Right lobe of liver (tissue), 6 donors: Measurements from ENCODE around the gene NRL. TPM values are rescaled to one million over a fixed set of nuclear protein-coding genes. Genes with fewer than 3 reads are reported as not detected.

Experiments used
- ATAC-seq, 4 donors: fragments of 200-7000 bp; cut with Tn5 transposase; one replicate each; pipeline ENCODE4 v1.9.1; 2020; ENCODE audit warnings: mild to moderate bottlenecking in 4 of 4, moderate library complexity in 4 of 4
- DNase-seq, 3 donors: peaks; one replicate each; pipeline ENCODE4 v3.0.0-alpha.2; 2020
- H3K27ac ChIP-seq, 3 donors: fragments of 200-600 bp; one replicate each; pipeline ENCODE4 v1.8.0; 2022
- H3K27me3 ChIP-seq, 2 donors: fragments of 200-600 bp; one replicate each; pipeline ENCODE4 v1.8.0; 2022
- H3K36me3 ChIP-seq, 4 donors: fragments of 200-600 bp; sonication (generic) in 1 of 4; one replicate each; pipeline versions ENCODE4 v1.5.1 to v1.8.0; 2017 to 2022; ENCODE audit warnings: control low read depth in 1 of 4
- H3K4me1 ChIP-seq, 4 donors: fragments of 200-600 bp; sonication (generic) in 1 of 4; one replicate each; pipeline versions ENCODE4 v1.5.1 to v1.8.0; 2017 to 2022; ENCODE audit warnings: control low read depth in 1 of 4
- H3K4me3 ChIP-seq, 3 donors: fragments of 200-600 bp; one replicate each; pipeline ENCODE4 v1.8.0; 2022
- H3K9me3 ChIP-seq, 4 donors: fragments of 200-600 bp; sonication (generic) in 1 of 4; one replicate each; pipeline versions ENCODE4 v1.5.1 to v1.8.0; 2017 to 2022; ENCODE audit warnings: control low read depth in 1 of 4
- POLR2A ChIP-seq: fragments of 450-650 bp; IDR thresholded peaks from one replicate; pipeline ENCODE4 v1.6.1; 2017; ENCODE audit warnings: antibody characterized with exemption, mild to moderate bottlenecking
- WGBS: methylation state at CpG from one replicate; pipeline ENCODE4 v1.1.6; 2018; ENCODE audit warnings: low coverage, low lambda C conversion rate; ENCODE audit not compliant: insufficient coverage; ENCODE audit errors: missing lambda C conversion rate; 5-methylcytosine and 5-hydroxymethylcytosine counted together
- intact Hi-C, 2 donors: fragments of 100-400 bp; cut with DNase I; formaldehyde crosslinking; loops; one replicate each; pipeline versions ENCODE4 v1.11.2 to v1.14.1; 2022
- total RNA-seq, 6 experiments: library from RNA; depleted of rRNA in 2 of 6; stranded (reverse); fragments of >200 nt in 2 of 6; fragmentation: NEBNext Ultra II Directional in 3 of 6; extraction: Animal tissue kit (Norgen Biotek cat#: 25700) in 3 of 6; gene quantifications; one replicate each; pipeline versions ENCODE4 v1.1.0 to v1.2.4, GENCODE V29; 2016 to 2023
- TF ChIP-seq, protein P1 (sequence below), 4 donors: fragments of 200-600 bp in 3 of 4; fragments of 450-650 bp in 1 of 4; IDR thresholded peaks; one replicate each; pipeline versions ENCODE4 v1.5.1 to v1.8.0; 2016 to 2022; ENCODE audit warnings: antibody characterized with exemption in 4 of 4, mild to moderate bottlenecking in 2 of 4
- donor health status: DM: no; HTN: yes; CAD: no.
- donor health status: DM: no; HTN: no; CAD: no.
- donor health status: DM: no; HTN: no; CAD: no.
- donor health status: DM: no; HTN: yes; CAD: no.
- donor health status: DM: no; HTN: yes; CAD: no.

NRL gene
- total RNA-seq, 6 experiments from 2014 or later, result 1.4 to 2.9 (median 2.1) TPM

DNA sequence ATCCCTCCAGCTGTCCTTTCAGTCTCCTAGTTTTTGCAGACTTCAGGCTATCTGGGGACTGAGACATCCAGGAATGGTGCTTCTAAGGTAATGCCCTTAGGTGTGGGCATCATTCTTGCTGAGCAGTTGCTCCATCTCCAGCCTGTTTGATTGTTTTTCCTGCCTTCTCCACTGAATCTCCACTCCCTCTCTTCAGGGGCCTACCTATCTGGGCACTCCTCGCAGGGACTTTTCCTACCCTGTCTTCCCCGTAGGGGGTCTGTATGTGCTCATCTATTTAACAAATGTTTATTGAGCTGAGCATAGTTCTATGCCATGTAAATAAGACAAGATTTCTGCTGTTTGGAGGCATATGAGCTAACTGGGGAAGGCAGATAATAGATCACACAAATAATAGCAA lies 18.2 kb upstream of the NRL start:
- TF ChIP-seq, protein P1, sequence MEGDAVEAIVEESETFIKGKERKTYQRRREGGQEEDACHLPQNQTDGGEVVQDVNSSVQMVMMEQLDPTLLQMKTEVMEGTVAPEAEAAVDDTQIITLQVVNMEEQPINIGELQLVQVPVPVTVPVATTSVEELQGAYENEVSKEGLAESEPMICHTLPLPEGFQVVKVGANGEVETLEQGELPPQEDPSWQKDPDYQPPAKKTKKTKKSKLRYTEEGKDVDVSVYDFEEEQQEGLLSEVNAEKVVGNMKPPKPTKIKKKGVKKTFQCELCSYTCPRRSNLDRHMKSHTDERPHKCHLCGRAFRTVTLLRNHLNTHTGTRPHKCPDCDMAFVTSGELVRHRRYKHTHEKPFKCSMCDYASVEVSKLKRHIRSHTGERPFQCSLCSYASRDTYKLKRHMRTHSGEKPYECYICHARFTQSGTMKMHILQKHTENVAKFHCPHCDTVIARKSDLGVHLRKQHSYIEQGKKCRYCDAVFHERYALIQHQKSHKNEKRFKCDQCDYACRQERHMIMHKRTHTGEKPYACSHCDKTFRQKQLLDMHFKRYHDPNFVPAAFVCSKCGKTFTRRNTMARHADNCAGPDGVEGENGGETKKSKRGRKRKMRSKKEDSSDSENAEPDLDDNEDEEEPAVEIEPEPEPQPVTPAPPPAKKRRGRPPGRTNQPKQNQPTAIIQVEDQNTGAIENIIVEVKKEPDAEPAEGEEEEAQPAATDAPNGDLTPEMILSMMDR (IDR thresholded peaks at IDR 0.05), result no peak
- no peak for TF ChIP-seq POLR2A
- H3K27me3 ChIP-seq, result no peaks in the 10 kb centered on the region
- H3K36me3 ChIP-seq, result peaks cover 0 to 3% (median 0%) of the 10 kb centered on the region in 4 donors
- no peak overlapping the region for H3K27ac ChIP-seq
- H3K4me1 ChIP-seq, result peaks cover 0 to 48% (median 15%) of the 10 kb centered on the region in 4 donors
- no peak for ATAC-seq
- H3K4me3 ChIP-seq, result no peak overlapping the region
- H3K9me3 ChIP-seq, result no peaks in the 10 kb centered on the region
- intact Hi-C loops, result no loop called here
- WGBS, result 83% methylated on average over 2 of the region's 2 CpGs
- no peak for DNase-seq

DNA sequence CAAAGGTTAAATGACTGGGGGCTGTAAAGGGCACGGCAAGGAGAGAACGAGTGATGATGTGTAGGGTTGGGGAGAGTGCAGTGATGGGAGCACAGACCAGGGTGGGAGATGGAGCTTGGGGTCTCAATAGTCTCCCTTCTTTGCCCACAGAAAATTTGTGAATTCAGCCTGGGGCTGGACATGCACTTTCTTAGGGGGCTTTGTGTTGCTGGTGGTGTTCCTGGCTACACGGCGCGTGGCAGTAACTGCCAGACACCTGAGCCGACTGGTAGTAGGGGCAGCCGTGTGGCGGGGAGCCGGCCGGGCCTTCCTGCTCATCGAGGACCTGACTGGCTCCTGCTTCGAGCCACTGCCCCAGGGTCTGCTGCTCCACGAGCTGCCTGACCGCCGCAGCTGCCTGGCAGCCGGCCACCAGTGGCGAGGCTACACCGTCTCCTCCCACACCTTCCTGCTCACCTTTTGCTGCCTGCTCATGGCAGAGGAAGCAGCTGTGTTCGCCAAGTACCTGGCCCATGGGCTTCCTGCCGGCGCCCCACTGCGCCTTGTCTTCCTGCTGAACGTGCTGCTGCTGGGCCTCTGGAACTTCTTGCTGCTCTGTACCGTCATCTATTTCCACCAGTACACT lies 17.4 kb upstream of the NRL start:
- H3K27ac ChIP-seq, result peak overlapping the region in 1 of 3 donors; percentile 86
- DNase-seq, result peak in 2 of 3 donors; percentile 60 to 81
- H3K27me3 ChIP-seq, result no peaks in the 10 kb centered on the region
- WGBS, result 44% methylated on average over 15 of the region's 24 CpGs
- peak; percentile 25 for TF ChIP-seq POLR2A
- TF ChIP-seq, protein P1 (IDR thresholded peaks at IDR 0.05), result no peak
- intact Hi-C loops, result no loop called here
- peak overlapping the region in 1 of 3 donors; percentile 18 for H3K4me3 ChIP-seq
- peaks cover 0 to 42% (median 15%) of the 10 kb centered on the region in 4 donors for H3K4me1 ChIP-seq
- no peaks in the 10 kb centered on the region for H3K9me3 ChIP-seq
- peaks cover 0 to under 1% (median 0%) of the 10 kb centered on the region in 4 donors for H3K36me3 ChIP-seq
- peak in 2 of 4 donors; percentile 6 to 15 for ATAC-seq

DNA sequence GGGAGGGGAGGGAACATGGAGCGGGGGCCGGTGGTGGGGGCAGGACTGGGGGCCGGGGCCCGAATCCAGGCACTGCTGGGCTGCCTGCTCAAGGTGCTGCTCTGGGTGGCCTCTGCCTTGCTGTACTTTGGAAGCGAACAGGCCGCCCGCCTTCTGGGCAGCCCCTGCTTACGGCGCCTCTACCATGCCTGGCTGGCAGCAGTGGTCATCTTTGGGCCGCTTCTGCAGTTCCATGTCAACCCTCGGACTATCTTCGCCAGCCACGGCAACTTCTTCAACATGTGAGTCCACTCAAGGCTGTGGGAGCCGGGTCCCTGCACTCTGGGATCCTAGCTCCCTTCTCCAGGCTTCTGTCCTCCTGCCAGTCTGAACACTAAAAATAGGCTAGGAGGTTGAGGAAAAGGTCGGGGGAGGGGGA lies 16.8 kb upstream of the NRL start:
- Histone ChIP-seq H3K4me3 (peak overlapping the region in 1 of 3 donors; percentile 18), H3K27ac (peak overlapping the region; percentile 61 to 86 (median 81)), H3K36me3 (no peaks in the 10 kb centered on the region), H3K27me3 (no peaks in the 10 kb centered on the region), H3K9me3 (no peaks in the 10 kb centered on the region), H3K4me1 (peaks cover 0 to 36% (median 15%) of the 10 kb centered on the region in 4 donors)
- ATAC-seq, result peak; percentile 0 to 17 (median 3)
- TF ChIP-seq, protein P1 (IDR thresholded peaks at IDR 0.05), result no peak
- no peak for TF ChIP-seq POLR2A
- no peak for DNase-seq
- intact Hi-C loops, result no loop called here
- 39% methylated on average over 5 of the region's 15 CpGs for WGBS

DNA sequence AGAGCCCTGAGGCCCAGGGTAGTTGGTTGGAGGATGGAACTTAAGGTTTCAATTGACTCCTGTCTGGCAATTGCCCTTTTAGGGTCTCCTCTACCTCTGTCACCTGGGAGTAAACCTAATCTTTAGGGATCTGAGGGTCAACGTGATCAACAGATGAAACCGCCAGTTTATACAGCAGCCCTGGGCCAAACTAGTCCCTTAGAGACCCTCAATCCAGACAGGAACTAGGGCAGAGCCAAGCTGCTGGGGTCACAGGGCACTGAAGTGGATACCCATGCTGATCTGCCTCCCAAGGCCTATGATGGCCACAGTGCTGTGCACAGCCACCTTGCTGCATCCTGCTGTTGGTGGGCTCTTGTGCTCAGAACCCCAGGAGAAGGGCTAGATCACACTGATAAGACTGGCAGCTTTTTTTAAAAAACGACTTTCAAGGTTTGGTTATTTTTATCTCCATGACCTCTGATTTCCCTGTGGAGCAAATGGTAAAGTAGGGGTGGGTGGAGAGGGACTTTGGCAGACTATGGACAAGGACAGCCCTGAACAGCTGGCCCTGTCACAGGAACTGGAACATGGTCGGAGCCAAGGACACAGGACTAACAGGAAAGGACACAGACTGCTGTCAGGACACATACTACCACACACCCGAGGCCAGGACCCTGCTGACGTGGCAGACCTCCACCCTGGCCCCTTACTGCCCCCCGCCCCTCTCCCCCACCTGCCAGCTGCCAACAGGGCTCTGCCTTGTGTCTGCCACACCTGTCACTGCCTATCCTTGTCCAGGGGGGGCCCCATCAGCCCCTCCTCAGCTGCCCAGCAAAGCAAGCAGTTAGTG lies 16.2 kb upstream of the NRL start:
- Histone ChIP-seq H3K27ac (peak overlapping the region; percentile 61 to 86 (median 81)), H3K27me3 (no peaks in the 10 kb centered on the region), H3K4me3 (peak overlapping the region in 1 of 3 donors; percentile 18), H3K9me3 (no peaks in the 10 kb centered on the region), H3K36me3 (no peaks in the 10 kb centered on the region), H3K4me1 (peaks cover 0 to 35% (median 15%) of the 10 kb centered on the region in 4 donors)
- TF ChIP-seq POLR2A, result peak; percentile 30
- TF ChIP-seq, protein P1 (IDR thresholded peaks at IDR 0.05), result no peak
- intact Hi-C loops, result no loop called here
- DNase-seq, result peak; percentile 55 to 91 (median 78)
- WGBS, result 11% methylated on average over 2 of the region's 7 CpGs
- ATAC-seq, result peak; percentile 60 to 74 (median 70)
